HG02623 (cell line): ENCODE results near the gene TPM2.
"Not testable (repeated sequence)": the region's sequence is repeated elsewhere in the genome, so short reads cannot be mapped to it uniquely, and the experiment has no call there.

ENCODE experiments used
- ATAC-seq: cut with Tn5 transposase; IDR thresholded peaks from one replicate; pipeline ENCODE4 v1.9.1; 2021; ENCODE audit warnings: moderate library complexity; ENCODE audit not compliant: unreplicated experiment

Gene TPM2

DNA sequence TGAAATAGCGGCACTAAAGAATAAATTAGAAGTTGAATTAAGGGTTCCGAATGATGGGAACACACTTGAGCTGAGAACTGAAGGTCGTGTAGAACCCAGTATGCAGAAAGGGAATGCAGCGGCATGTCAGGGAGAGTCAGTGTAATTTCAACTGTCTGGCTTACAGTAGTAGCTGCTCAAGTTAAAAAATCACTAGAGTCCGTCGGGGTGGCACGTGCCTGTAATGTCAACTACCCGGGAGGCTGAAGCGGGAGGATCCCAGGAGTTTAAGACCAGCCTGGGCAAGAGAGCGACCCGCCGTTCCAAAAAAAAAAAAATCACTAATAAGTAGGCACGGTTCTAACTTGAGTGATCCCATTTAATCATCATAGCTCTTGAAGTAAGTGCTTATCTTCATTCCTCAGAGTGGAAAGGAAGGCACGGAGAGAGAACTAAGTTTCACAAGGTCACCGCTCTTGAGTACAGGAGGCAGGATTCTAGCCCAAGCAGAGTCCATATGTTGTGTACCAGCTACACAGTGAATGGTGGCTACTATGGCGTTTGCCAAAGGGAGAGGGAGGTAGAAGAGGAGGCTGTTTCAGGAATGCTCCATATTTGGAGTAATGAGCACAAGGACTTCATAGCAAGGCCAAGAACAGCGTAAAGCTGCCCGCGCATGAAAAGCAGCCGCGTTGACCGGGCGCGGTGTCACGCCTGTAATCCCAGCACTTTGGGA, 32.7 kb downstream of the TPM2 start:
- ATAC-seq = no peak

DNA sequence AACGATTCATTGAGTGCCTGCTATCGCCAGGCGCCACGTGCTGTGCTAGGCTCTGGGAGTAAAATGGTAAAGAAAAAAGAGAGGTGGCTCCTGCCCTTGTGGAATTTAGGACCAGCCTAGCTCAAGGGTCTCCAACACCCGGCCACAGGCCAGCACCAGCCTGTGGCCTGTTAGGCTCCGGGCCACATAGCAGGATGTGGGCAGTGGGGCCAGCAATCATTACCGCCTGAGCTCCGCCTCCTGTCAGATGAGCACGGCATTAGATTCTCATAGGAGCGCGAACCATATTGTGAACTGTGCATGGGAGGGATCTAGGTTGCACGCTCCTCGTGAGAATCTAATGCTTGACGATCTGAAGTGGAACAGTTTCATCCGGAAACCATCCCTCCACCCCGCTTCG, 33.4 kb downstream of the TPM2 start:
- no peak for ATAC-seq

DNA sequence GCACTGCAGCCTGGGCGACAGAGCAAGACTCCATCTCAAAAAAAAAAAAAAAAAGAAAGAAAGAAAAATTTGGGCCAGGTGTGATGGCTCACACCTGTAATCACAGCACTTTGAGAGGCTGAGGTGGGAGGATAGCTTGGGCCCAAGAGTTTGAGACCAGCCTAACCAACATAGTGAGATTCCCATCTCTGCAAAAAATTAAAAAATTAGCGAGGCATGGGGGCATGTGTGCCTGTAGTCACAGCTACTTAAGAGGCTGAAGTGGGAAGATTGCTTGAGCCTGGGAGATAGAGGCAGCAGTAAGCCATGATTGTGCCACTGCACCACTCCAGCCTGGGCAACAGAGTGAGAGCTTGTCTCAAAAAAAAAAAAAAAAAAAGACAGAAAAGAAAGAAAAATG, 36.1 kb downstream of the TPM2 start:
- ATAC-seq = no peak

DNA sequence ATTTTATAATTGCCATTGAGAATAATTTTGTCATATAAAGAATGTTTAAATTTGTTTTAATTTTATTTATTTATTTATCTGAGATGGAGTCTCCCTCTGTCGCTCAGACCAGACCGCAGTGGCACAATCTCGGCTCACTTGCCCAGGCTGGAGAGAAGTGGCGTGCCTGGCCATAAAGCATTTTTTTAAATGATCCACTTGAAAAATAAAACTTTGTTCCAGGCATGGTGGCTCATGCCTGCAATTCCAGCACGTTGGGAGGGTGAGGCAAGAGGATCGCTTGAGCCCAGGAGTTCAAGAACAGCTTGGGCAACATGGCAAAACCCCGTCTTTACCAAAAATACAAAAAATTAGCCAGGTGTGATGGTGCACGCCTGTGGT, 36.9 kb downstream of the TPM2 start:
- no peak for ATAC-seq

DNA sequence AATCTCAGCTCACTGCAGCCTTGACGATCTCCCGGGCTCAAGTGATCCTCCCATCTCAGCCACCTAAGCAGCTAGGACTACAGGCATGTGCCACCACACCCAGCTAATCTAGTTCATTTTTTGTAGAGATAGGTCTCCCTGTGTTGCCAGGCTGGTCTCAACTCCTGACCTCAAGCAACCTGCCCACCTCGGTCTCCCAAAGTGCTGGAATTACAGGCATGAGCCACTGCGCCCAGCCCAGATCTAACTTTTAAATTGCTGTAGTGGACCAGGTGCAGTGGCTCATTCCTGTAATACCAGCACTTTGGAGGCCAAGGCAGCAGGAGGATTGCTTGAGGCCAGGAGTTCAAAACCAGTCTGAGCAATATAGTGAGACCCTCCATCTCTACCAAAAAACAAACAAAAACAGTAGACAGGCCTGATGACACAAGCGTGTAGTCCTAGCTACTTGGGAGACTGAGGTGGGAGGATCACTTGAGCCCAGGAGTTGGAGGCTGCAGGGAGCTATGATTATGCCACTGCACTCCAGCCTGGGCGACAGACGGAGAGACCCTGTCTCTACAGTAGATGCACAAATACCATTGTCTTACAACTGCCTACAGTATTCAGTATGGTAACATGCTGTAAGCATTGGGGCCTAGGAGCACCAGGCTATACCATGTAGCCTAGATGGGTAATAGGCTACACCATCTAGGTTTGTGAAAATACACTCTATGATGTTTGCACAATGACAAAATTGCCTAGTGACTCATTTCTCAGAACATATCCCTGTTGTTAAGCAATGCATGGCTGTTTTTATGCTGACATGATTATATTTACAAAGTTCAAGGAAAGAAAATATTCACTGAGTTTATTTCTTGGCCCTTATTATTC, 37.5 kb downstream of the TPM2 start:
- ATAC-seq = no peak

DNA sequence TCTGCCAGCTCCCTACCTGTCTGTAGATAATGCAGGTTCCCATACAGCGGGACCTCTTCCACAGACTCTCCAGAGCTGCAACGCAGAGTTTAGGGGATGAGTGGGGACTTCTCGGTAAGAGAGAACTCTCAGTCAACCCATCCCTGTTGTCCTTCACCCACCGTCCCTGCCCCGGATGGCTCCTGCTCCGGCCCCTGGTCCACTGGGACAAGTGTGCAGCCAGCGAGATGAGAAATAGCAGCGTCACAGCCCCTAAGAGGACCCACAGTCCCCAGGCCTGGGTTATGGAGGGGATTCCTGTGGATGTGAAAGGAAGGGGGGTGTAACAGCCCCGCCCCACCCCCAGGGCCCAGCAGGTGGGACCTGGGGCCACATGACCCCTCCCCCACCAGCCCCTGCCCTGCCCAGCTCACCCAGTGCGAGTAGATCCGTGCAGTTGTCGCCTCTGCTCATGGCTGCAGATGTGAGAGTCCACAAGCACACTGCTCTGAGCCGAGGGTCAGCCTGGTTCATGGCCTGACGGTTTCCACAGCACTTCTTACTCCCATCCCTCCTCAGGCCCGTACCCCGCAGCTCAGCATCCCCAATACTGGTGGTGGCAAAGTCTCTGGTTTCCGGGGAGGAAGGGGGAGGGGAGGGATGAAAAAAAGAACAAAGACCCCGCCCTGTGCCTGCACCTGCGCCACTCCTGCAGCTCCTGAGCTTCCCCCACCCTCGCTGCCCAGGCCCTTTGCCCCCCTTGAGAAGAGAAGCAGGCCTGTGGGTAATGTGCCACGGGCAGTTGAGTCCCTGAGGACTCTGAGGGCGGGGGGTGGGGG, 39.2 kb downstream of the TPM2 start, which contains the start of gene SIT1:
Gene SIT1, minus strand, starts transcription at position 591 of the 818 bp plus-strand sequence. Its CDS starts 78 bp downstream, at position 513.
- ATAC-seq = no peak

DNA sequence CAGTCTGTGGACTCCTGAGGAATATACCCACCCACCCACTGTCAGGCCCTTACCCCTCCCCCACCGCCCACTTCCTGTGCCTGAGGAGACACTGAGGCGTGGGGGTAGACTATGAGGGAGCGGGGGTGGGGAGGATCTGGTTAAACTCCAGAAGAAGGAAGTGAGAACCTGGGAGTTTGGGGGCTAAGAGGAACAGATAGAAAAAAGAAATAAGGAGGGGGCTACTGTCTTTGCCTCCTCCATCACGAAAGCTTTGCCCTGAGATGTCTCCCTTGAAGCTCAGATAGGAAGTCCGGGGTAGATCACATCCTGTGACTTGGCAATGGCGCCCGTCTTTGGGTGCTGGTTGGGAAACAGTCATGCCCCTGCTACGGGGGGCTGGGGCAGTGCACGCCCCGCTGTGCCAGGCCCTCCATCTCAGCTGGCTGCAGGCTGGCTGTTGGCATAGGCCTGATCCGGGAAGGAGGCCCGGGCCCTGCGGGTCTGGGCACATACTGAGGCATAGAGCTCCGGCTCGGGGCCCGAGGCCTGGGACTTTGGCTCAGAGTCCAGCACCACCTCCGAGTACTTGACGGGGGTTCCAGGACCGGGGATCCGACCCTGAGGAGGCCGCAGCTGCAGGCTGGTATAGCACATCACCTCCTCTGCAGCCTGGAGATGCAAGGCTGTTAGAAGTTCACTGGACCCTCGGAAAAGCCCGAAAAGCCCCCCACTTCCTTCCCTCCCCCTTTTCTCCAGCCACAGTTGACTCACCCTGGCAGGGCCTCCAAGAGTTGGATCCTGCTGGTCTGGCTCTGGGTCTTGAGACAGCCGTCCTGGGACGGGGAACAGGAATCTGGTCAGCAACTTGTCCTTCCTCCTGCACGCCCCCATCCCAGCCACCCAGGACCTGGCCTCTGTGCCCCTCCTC, 40.0 kb downstream of the TPM2 start:
- ATAC-seq = no peak

DNA sequence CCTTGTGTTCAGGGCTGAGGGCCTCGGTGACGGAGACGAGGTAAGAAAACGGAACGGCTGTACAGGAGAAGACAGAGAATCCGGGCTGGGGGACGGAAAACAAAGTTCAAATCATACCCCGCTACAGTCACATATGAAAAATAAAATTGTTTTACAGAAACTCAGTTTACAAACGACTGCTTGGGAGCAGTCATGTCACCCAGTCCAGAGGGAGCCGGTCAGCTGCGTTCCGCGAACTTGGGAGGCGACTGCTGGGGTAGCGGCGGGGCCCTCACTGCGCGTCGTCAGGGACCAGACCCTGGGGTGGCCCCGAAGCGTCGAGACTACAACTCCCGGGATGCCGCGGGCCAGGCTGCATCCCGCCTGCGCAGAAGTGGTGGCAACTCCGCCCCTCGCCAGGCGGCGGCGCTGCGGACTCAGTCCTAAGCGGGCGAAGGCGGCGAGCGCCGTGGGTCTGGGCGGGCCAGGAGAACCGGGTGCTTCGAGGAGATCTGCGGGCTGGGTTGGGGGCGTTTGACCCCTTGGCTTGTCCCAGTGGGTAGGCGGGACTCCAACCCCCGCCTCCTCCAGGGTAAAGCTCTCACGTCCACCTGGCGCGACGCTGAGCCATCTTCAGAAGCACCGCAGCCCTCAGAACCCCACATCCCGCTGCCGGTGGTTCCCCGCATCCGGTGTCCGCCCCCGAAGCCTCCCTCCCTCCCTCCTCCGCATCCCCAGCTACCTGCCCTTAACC, 43.0 kb downstream of the TPM2 start:
- ATAC-seq = peak; percentile 75

DNA sequence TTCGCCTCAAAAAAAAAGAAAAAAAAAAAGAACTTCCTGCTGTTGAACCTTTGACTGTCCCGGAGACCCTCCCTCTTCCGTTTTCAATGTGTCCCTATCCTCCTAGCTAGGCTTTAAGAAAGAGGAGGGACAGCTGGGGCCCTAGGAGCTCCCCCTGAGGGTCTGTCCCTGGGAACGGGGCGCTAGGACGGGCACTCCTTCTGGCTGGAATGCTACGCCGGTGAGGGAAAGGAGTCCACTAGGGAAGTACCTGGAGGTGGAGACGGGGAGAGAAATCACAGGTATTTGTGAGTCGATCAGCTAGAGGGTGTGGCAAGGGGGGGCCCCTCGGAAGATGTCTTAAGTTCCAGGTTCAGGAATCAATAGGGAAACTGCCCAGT, 43.6 kb downstream of the TPM2 start:
- no peak for ATAC-seq

DNA sequence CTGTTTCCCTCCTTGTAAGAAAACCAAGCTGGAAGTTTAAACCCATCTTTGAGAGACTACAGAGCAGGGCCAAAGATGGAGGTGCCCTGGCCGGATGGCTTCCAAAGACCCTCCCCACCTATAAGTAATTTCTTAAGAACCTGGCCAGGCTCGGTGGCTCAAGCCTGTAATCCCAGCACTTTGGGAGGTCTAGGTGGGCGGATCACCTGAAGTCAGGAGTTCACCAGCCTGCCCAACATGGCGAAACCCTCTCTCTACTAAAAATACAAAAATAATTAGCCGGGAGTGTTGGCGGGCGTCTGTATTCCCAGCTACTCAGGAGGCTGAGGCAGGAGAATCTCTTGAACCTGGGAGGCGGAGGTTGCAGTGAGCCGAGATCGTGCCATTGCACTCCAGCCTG, 44.0 kb downstream of the TPM2 start:
- not testable (repeated sequence) for ATAC-seq

DNA sequence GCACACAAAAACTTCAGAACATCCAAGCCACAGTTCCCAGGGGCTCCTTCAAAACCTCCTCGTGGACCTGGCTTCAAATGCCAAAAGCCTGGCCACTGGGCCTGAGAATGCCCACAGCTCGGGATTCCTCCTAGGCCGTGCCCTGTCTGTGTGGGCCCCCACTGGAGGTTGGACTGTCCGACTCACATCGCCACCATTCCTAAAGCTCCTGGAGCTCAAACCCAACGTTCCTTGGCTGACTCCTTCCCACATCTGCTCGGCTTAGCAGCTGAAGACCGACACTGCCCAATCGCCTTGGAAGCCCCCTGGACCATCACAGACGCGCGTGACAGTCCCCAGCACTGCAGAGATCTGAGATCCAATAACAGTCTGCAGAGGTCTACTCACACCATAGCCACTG, 46.7 kb downstream of the TPM2 start:
- ATAC-seq = no peak

DNA sequence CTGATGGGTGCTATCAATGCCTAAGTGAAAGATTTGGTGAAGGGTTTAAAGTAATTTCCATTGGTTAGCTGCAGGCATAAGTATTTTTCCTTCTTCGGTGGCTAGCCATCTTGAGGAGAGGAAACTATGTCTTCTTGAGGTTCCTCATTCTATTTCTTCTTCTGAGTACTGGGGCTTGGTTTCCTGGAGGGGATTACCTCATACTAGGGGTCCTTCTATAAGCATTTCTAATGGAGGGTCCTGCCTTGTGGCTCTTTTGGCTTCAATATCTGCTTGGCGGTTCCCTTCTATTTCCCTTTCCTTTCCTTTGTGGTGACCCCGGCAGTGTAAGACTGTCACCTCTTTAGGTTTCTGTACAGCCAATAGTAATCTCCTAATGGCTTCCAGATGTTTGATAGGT, 48.2 kb downstream of the TPM2 start:
- ATAC-seq = not testable (repeated sequence)

DNA sequence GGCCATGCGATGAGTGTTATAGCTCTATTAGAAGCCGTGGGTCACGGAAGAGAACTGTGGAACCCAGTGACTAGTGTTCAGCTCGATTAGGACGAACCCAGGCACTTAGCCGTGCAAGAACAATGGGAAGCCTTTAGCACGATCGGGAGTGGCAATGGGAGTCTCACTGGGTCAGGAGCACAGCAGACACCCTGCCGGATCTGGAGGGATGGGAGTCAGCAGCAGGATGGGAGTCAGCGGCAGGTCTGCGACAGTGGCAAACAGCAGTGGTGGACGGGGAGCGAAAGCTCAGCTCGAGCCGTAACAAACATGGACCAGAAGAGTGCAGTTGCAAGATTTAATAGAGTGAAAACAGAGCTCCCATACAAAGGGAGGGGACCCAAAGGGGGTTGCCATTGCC, 49.3 kb downstream of the TPM2 start:
- ATAC-seq = not testable (repeated sequence)

DNA sequence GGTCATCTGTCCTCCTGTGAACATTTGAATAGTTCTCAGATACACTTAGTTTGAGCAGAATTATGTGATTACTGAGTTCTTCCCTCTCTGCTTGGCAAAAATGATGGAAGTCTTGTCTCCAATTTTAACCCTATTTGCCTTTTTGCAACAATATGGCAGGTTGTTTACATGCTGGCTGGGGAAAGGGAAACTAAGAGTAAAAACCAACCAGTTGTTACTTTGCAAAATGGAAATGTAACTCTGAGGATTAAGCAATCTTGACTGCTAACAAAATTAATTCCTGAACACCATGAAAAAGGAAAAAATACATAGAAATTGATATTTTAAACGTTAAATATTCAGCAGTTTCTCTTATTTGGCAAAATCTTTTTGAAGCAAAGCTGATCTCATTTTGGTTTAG, 50.1 kb downstream of the TPM2 start:
- no peak for ATAC-seq

DNA sequence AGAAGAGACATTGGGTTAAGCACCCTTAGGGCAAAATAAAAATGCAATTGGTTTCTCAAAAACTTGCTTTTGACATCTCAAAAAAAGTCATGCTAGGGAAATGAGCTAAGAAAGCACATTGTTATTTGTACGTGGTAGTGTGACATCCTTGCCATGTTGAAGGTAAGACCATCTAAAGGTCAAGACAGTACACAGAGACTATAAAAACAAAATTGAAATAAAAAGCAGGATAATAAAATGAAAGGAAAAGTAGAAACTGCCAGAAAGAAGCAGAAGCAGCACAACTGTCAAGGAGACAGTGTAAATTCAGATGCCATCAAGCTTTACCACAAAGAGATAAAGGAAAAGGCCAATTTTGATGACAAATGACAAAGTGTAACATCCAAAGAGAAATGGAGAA, 50.5 kb downstream of the TPM2 start:
- ATAC-seq = not testable (repeated sequence)

DNA sequence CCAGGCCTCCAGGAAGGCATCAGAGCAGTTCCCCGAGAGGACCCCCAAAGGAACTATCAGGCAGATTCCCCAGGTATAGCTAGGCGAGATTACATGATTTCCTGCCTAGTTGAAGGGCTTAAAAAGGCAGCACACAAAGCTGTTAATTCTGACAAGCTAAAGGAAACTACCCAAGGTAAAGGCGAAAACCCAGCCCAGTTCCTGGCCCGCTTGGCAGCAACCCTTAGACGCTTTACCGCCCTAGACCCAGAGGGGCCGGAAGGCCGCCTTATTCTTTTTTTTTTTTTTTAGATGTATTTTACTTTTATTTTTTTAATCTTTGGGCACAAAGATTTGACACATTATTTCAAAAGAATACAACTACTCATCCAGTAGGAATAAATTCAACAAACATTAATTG, 51.0 kb downstream of the TPM2 start:
- ATAC-seq = not testable (repeated sequence)

DNA sequence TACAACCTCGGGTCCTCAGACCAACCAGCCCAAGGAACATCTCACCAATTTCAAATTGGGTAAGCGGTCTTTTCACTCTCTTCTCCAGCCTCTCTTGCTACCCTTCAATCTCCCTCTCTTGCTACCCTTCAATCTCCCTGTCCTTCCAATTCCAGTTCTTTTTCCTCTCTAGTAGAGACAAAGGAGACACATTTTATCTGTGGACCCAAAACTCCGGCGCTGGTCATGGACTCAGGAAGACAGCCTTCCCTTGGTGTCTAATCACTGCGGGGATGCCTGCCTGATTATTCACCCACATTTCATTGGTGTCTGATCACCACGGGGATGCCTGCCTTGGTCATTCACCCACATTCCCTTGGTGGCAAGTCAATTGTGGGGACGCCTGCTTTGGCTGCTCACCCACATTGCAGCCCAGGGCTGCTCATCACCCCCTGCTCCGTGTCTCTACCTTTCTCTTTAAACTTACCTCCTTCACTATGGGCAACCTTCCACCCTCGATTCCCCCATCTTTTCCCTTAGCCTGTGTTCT, 52.2 kb downstream of the TPM2 start:
- not testable (repeated sequence) for ATAC-seq

DNA sequence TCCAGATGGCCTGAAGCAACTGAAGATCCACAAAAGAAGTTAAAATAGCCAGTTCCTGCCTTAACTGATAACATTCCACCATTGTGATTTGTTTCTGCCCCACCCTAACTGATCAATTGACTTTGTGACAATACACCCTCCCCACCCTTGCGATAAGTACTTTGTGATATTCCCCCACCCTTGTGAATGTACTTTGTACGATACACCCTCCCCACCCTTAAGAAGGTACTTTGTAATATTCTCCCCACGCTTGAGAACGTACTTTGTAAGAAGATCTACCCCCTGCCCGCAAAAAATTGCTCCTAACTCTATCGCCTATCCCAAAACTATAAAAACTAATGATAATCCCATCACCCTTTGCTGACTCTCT, 52.9 kb downstream of the TPM2 start:
- ATAC-seq = not testable (repeated sequence)

DNA sequence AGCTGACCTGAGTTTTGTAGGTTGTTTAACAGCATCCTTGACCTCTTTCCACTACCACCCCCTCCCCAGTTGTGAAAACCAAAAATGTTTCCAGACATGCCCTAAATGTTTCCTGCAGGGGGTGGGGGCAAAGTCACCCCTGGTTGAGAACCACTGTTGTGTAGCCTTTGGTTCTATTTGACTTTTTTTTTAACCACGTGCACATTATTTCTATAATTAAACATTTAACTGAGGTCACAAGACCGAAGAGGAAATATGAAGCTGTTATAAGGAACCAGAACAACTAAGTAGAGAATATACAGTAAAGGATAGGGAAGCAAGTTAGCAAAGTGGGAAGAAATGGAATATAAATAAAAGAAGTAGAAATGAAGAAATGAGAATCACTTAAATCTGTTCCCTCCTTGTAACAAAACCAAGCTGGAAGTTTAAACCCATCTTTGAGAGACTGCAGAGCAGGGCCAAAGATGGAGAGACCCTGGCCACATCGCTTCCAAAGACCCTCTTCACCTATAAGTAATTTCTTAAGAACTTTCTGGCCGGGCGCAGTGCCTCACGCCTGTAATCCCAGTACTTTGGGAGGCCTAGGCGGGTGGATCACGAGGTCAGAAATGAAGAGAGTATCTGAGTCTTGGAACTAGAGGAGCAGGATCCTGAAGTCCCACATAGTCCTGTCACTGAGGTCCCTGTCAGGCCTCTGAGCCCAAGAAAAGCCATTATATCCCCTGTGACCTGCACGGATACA, 53.4 kb downstream of the TPM2 start:
- no peak for ATAC-seq
